HEK293 (cell line): ENCODE results near the gene KRT76.

Experiments
- CTCF ChIA-PET: fragments of 350-600 bp; formaldehyde crosslinking; extraction: SDS; loops from one replicate; lab custom pipeline; 2021; ENCODE audit warnings: antibody characterized with exemption; lab: Yijun Ruan, JAX
- POLR2A ChIA-PET: fragments of 300-600 bp; formaldehyde crosslinking; extraction: SDS; loops from one replicate; lab custom pipeline; 2020; ENCODE audit warnings: antibody characterized with exemption, inconsistent platforms; lab: Yijun Ruan, JAX
- H3K27ac ChIP-seq: fragments of 200-500 bp; sonication (Bioruptor generic); 2 replicates; pipeline ENCODE4 v1.5.1; 2014; ENCODE audit warnings: low read depth, low read length, control low read depth, inconsistent platforms; ENCODE audit errors: extremely low read depth
- H3K36me3 ChIP-seq, 2 experiments: fragments of 200-500 bp in 1 of 2; sonication (Bioruptor generic) in 1 of 2; 1 replicate in 1 of 2; 2 replicates in 1 of 2; pipeline ENCODE4 v1.5.1; 2014 to 2017; ENCODE audit warnings: inconsistent platforms in 2 of 2, low read length in 2 of 2; ENCODE audit not compliant: control insufficient read depth in 2 of 2, insufficient read depth in 1 of 2
- H3K4me1 ChIP-seq: fragments of 200-500 bp; sonication (Bioruptor generic); 2 replicates; pipeline ENCODE4 v1.5.1; 2014; ENCODE audit warnings: mild to moderate bottlenecking, low read length, inconsistent platforms; ENCODE audit not compliant: control insufficient read depth, insufficient read depth
- H3K4me3 ChIP-seq: 2 replicates; pipeline ENCODE4 v1.5.1; 2011; ENCODE audit warnings: low read depth, mild to moderate bottlenecking, control low read depth, low read length, moderate library complexity
- H3K9me3 ChIP-seq: fragments of 200-500 bp; sonication (Bioruptor generic); 2 replicates; pipeline ENCODE4 v1.5.1; 2014; ENCODE audit warnings: low read depth, low read length, inconsistent platforms; ENCODE audit not compliant: control insufficient read depth, insufficient read depth
- AEBP2 ChIP-seq: fragments of 450-650 bp; formaldehyde crosslinking; IDR thresholded peaks from 2 replicates; pipeline ENCODE4 v1.5.1; 2016; ENCODE audit warnings: missing biosample characterization, missing genetic modification characterization, borderline replicate concordance
- BCL11B ChIP-seq: fragments of 450-650 bp; formaldehyde crosslinking; IDR thresholded peaks from 2 replicates; pipeline ENCODE4 v1.5.1; 2016; ENCODE audit warnings: low read depth, missing biosample characterization, missing genetic modification characterization
- GFI1B ChIP-seq: fragments of 450-650 bp; formaldehyde crosslinking; IDR thresholded peaks from 2 replicates; pipeline ENCODE4 v1.5.1; 2016; ENCODE audit warnings: missing biosample characterization, missing genetic modification characterization
- KLF16 ChIP-seq: fragments of 450-650 bp; formaldehyde crosslinking; IDR thresholded peaks from 2 replicates; pipeline ENCODE4 v1.5.1; 2017; ENCODE audit warnings: missing biosample characterization, missing genetic modification characterization
- KLF7 ChIP-seq: fragments of 450-650 bp; formaldehyde crosslinking; IDR thresholded peaks from 2 replicates; pipeline ENCODE4 v1.5.1; 2016; ENCODE audit warnings: missing biosample characterization, missing genetic modification characterization, borderline replicate concordance
- OSR2 ChIP-seq: fragments of 450-650 bp; formaldehyde crosslinking; IDR thresholded peaks from 2 replicates; pipeline ENCODE4 v1.5.1; 2016; ENCODE audit warnings: missing biosample characterization, missing genetic modification characterization
- SCRT2 ChIP-seq: fragments of 450-650 bp; formaldehyde crosslinking; IDR thresholded peaks from 2 replicates; pipeline ENCODE4 v1.5.1; 2016; ENCODE audit warnings: missing biosample characterization, missing genetic modification characterization
- SP3 ChIP-seq: fragments of 450-650 bp; formaldehyde crosslinking; IDR thresholded peaks from 2 replicates; pipeline ENCODE4 v1.5.1; 2016; ENCODE audit warnings: missing biosample characterization, missing genetic modification characterization
- ZBTB49 ChIP-seq: fragments of 450-650 bp; formaldehyde crosslinking; IDR thresholded peaks from 2 replicates; pipeline ENCODE4 v1.5.1; 2016; ENCODE audit warnings: missing biosample characterization, missing genetic modification characterization, low read depth
- ZFHX2 ChIP-seq: fragments of 450-650 bp; formaldehyde crosslinking; conservative IDR thresholded peaks from 2 replicates; pipeline ENCODE4 v1.5.1; 2016; ENCODE audit warnings: missing biosample characterization, missing genetic modification characterization
- ZNF10 ChIP-seq: fragments of 450-650 bp; formaldehyde crosslinking; IDR thresholded peaks from 2 replicates; pipeline ENCODE4 v1.5.1; 2017; ENCODE audit warnings: missing biosample characterization, missing genetic modification characterization
- ZNF157 ChIP-seq: fragments of 450-650 bp; formaldehyde crosslinking; IDR thresholded peaks from 2 replicates; pipeline ENCODE4 v1.5.1; 2016; ENCODE audit warnings: missing biosample characterization, missing genetic modification characterization
- ZNF19 ChIP-seq: fragments of 450-650 bp; formaldehyde crosslinking; IDR thresholded peaks from 2 replicates; pipeline ENCODE4; 2016; ENCODE audit warnings: missing biosample characterization, missing genetic modification characterization, low read depth
- ZNF248 ChIP-seq: fragments of 450-650 bp; formaldehyde crosslinking; IDR thresholded peaks from 2 replicates; pipeline ENCODE4 v1.5.1; 2017; ENCODE audit warnings: missing biosample characterization, missing genetic modification characterization
- ZNF354C ChIP-seq: fragments of 450-650 bp; formaldehyde crosslinking; IDR thresholded peaks from 2 replicates; pipeline ENCODE4 v1.5.1; 2016; ENCODE audit warnings: missing biosample characterization, missing genetic modification characterization, low read depth, borderline replicate concordance
- ZNF555 ChIP-seq: fragments of 450-650 bp; formaldehyde crosslinking; conservative IDR thresholded peaks from 2 replicates; pipeline ENCODE4 v1.5.1; 2017; ENCODE audit warnings: missing biosample characterization, mild to moderate bottlenecking, missing genetic modification characterization, inconsistent platforms
- ZNF580 ChIP-seq: fragments of 450-650 bp; formaldehyde crosslinking; IDR thresholded peaks from 2 replicates; pipeline ENCODE4 v1.5.1; 2016; ENCODE audit warnings: missing biosample characterization, missing genetic modification characterization
- ZNF654 ChIP-seq: fragments of 450-650 bp; formaldehyde crosslinking; IDR thresholded peaks from 2 replicates; pipeline ENCODE4 v1.5.1; 2016; ENCODE audit warnings: low read depth, missing biosample characterization, missing genetic modification characterization
- ZNF664 ChIP-seq: fragments of 450-650 bp; formaldehyde crosslinking; IDR thresholded peaks from 2 replicates; pipeline ENCODE4 v1.5.1; 2016; ENCODE audit warnings: missing biosample characterization, missing genetic modification characterization
- ZNF692 ChIP-seq: fragments of 450-650 bp; formaldehyde crosslinking; IDR thresholded peaks from 2 replicates; pipeline ENCODE4 v1.5.1; 2016; ENCODE audit warnings: missing biosample characterization, missing genetic modification characterization
- ZNF792 ChIP-seq: fragments of 450-650 bp; formaldehyde crosslinking; IDR thresholded peaks from 2 replicates; pipeline ENCODE4 v1.5.1; 2016; ENCODE audit warnings: missing biosample characterization, missing genetic modification characterization
- ZSCAN4 ChIP-seq: fragments of 450-650 bp; formaldehyde crosslinking; IDR thresholded peaks from 2 replicates; pipeline ENCODE4 v1.5.1; 2017; ENCODE audit warnings: missing biosample characterization, missing genetic modification characterization

Gene KRT76

GRCh38 chr12:52739963-52740362, 37.2 kb downstream of the KRT76 start:
- POLR2A ChIA-PET: no interaction called here
- H3K27ac ChIP-seq: no peak overlapping the region

GRCh38 chr12:52735816-52736632, 41.1 kb downstream of the KRT76 start:
- ChIA-PET POLR2A (no interaction called here), CTCF (no interaction called here)
- TF ChIP-seq ZSCAN4 (tag by site-specific recombination): no peak
- no peak for TF ChIP-seq ZNF555
- no peak for TF ChIP-seq ZNF10 (tag by site-specific recombination)
- TF ChIP-seq ZNF19 (tag by site-specific recombination): no peak
- peak; percentile 51 for TF ChIP-seq SCRT2 (tag by site-specific recombination)
- TF ChIP-seq KLF16 (tag by site-specific recombination): no peak
- no peak for TF ChIP-seq OSR2 (tag by site-specific recombination)
- TF ChIP-seq ZBTB49 (tag by site-specific recombination): no peak
- TF ChIP-seq ZNF692 (tag by site-specific recombination): no peak
- Histone ChIP-seq H3K4me1 (0 out of 2 replicates have a peak, but pooled peaks cover 4% of the 10 kb centered on the region), H3K36me3 (no peaks in the 10 kb centered on the region), H3K4me3 (no peak overlapping the region), H3K27ac (no peak overlapping the region), H3K9me3 (no peaks in the 10 kb centered on the region)

More at GRCh38 chr12:52739963-52740362, 37.2 kb downstream of the KRT76 start:
- Histone ChIP-seq H3K4me1 (0 out of 2 replicates have a peak, but pooled peaks cover 4% of the 10 kb centered on the region), H3K36me3 (no peaks in the 10 kb centered on the region), H3K9me3 (no peaks in the 10 kb centered on the region), H3K4me3 (no peak overlapping the region)
- CTCF ChIA-PET: interaction anchor here (0.7 kb wide), 2 partner anchors 19 to 126 kb away, joined by 3 read pairs; no protein-coding TSS in a partner anchor
- TF ChIP-seq BCL11B (tag by site-specific recombination): no peak
- no peak for TF ChIP-seq SP3 (tag by site-specific recombination)
- no peak for TF ChIP-seq ZFHX2 (tag by site-specific recombination)
- no peak for TF ChIP-seq ZNF248 (tag by site-specific recombination)
- no peak for TF ChIP-seq ZNF792 (tag by site-specific recombination)

- ChIA-PET POLR2A (no interaction called here), CTCF (interaction anchor here (1.2 kb wide), 1 partner anchor 18 kb away, joined by 3 read pairs; no protein-coding TSS in a partner anchor)
- H3K36me3 ChIP-seq: no peaks in the 10 kb centered on the region
- no peak overlapping the region for H3K27ac ChIP-seq
- H3K4me1 ChIP-seq: no peaks in the 10 kb centered on the region
- TF ChIP-seq KLF7 (tag by site-specific recombination) (no peak), ZNF354C (tag by site-specific recombination) (no peak), ZNF664 (tag by site-specific recombination) (no peak), ZNF157 (tag by site-specific recombination) (no peak), ZNF692 (tag by site-specific recombination) (no peak), ZNF580 (tag by site-specific recombination) (no peak), ZNF654 (tag by site-specific recombination) (no peak), GFI1B (tag by site-specific recombination) (no peak), AEBP2 (tag by site-specific recombination) (no peak), KLF16 (tag by site-specific recombination) (no peak)
- H3K4me3 ChIP-seq: no peak overlapping the region
- no peaks in the 10 kb centered on the region for H3K9me3 ChIP-seq
These were observed 42.0 kb downstream of the KRT76 start for GRCh38 chr12:52735106-52735505.
